Thyroid gland (tissue), 4 donors: ENCODE results near the gene CYP51A1.

Experiments
- CTCF ChIP-seq, 6 experiments: fragments of 200-600 bp in 3 of 6; fragments of 450-650 bp in 3 of 6; sonication (generic) in 3 of 6; IDR thresholded peaks; one replicate each; pipeline ENCODE4 v1.5.1; 2016 to 2019; ENCODE audit warnings: antibody characterized with exemption in 6 of 6, mild to moderate bottlenecking in 2 of 6, inconsistent platforms in 1 of 6, moderate library complexity in 1 of 6
- POLR2A ChIP-seq, 2 donors: fragments of 450-650 bp; IDR thresholded peaks; one replicate each; pipeline ENCODE4 v1.6.1; 2017; ENCODE audit warnings: antibody characterized with exemption in 2 of 2, mild to moderate bottlenecking in 2 of 2, moderate library complexity in 1 of 2

GRCh38 chr7:92092210-92092609 is 42.1 kb downstream of the CYP51A1 start:
- TF ChIP-seq CTCF (IDR thresholded peaks at IDR 0.05) (no peak), POLR2A (IDR thresholded peaks at IDR 0.05) (no peak)
